CD4-positive, alpha-beta T cell treated with Interleukin-21 for 1 hour (primary cell): ENCODE results near the gene GRXCR2.

Experiments
- DNase-seq: peaks from one replicate; pipeline ENCODE4 v3.0.0-alpha.2; 2020

GRXCR2 gene

DNA sequence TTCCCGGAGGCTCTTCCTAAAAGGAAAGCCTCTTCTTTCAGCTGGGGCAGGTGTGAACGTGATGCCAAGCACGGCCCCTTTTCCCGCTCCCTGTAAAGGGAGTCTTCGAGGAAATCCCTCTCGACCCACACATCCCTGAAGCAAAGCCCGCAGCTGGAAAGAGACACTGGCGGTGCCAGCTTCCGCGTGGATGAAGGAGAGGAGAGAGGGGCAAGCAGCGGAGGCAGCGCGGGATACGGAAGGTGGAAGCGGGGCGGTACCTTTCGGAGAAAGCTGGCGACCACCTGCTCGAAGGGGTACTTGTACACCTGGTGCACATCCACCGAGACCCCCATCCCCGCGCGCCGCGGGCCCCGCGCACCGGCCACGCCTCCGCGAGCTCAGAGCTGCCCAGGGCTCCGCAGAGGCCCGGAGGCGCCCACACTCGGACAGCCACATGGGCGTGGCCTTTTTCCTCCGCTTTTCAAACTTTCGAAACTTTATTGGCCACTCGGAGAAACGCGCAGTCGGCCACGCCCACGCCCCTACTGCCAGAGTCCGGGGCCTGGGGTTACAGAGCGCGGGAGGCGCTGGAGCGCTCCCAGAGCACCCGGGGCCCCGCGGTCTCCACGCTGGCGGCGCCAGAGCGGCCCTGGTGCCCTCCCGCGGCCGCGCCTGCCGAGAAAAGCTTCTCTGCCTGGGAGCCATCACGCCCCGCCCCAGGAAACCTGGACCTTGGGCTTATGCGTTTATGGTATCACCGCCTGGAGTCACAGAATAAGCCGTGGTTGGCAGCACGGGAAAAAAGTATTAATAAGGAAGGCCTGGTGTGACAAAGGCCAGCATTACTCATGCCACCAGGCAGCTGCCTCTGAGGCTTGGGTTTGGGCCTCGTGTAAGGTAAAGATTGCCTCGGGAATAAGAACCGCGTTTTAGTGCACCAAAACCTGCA, 37.6 kb downstream of the GRXCR2 start, which contains the start of gene PRELID2:
Gene PRELID2, minus strand, starts transcription at position 426 of the 931 bp plus-strand sequence. Its CDS starts 91 bp downstream, at position 335.
- DNase-seq = peak; percentile 61

DNA sequence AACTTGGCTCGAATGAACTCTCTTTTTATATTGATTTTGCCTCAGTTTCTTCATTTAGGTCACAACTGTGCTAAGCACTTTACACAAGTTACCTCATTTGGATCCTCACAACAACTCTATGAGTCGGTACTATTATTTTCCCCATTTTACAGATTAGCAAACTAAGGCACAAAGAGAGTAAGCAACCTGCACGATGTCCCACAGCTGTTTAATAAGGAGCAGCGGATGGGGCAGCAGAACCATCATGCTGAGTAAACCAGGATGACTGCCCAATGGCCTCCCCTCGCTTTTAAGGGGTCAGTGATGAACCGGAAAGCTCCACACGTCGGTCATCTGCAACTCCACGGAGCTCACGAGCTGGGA, 38.3 kb downstream of the GRXCR2 start:
- no peak for DNase-seq

- no peak for DNase-seq
These were observed 39.1 kb downstream of the GRXCR2 start for GRCh38 chr5:145833631-145834200.

GRCh38 chr5:145830594-145830993, 42.2 kb downstream of the GRXCR2 start:
- DNase-seq = no peak

DNA sequence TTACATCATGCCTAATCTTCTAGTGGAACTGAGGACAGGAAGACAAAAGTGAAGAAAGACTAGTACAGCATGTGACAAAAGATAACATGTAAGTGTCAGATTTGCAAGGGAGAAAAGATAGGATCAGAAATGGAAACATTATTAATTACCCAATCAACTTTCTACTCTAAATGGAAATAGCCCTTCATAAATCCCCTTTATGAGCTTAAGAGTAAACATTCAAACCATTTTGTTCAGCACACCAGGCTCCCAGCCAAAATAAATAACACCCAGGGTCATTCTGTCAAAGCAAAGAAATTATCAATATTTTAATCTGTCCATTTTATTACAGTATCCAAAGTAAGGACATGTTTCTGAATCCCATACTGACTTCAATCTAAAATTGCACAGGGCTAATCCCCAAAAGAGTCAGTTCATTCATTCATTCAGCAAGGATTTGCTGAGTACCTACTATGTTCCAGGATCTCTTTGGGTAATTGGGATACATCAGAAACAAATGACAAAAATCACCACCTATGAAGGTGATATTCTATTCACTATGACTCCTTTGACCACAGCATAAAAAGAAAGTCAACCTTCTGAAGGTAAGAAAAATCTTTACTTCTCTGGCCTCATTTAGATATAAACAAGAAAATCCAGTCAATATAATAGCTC, 43.0 kb downstream of the GRXCR2 start:
- DNase-seq = no peak

DNA sequence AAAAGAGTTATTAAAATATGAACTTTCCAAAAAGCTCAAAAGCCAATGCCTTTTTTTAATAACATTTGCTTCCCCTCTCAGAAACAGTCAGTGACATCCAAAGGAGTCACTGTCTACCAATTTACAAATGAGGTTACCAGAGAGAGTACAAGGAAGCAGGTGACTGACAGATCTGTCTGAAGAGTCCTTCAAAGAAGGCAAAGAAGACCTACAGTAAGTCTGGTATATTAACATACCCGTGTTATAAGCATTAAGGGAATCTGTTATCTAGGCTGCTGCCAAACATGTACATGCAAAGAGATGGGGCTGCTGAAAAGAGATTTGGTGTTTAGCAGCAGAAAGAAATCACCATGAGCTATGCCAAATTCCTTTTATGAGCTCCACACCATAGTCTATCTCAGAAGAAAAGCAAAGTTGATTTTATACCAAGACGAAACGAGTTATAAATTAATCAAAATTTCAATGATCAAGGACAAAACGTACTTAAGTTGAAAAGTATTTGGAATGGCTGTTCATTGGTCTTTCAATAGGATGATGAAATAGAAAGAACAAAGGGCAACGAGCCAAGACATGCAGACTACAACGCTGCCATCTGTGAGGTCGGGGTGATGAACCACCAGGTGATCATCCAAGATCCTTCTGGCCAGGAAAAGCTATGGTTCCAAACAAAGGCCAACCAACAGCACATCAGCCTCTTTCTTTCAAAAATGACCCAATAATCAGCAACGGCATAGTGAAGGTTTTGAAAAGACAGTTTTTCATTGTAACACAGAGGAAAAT, 45.7 kb downstream of the GRXCR2 start:
- no peak for DNase-seq

- DNase-seq = peak; percentile 40
These were observed 47.0 kb downstream of the GRXCR2 start for GRCh38 chr5:145825751-145826180.

DNA sequence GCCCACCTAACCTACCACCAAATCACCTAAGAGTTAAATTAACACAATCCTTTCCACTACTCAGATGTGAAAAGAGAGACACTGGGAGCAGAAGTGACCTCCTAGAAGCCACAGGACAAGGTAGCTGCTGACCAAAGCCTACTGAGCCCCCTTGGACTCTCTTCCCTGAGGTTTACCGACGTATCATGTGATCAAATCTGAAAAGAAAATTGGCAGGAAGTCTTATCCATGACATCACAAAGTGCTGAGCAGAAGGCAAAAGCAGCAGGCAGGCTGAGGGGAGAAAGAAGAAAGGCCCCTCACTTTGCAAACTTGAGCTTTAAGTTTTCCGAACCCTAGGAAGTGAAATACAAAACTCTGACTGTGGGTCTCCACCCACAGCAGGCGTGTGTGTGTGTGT, 48.8 kb downstream of the GRXCR2 start:
- DNase-seq = no peak

DNA sequence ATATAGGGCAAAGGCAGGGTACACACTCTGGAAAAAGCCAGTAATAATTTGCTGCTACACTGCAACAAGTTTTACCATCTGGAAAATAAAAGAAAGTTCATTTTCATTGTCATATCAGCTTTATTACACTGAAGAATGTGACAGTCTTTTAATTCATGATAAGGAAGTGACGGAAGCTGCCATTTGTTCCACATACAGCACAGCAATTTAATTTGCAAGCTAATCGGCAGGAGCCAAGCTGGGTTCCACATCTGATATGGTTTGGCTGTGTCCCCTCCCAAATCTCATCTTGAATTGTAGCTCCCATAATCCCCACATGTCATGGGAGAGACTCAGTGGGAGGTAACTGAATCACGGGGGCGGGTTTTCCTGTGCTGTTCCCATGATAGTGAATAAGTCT, 54.2 kb downstream of the GRXCR2 start:
- DNase-seq = no peak

- DNase-seq = no peak
These were observed 59.9 kb downstream of the GRXCR2 start for GRCh38 chr5:145812877-145813276.

- DNase-seq = no peak
These were observed 60.8 kb downstream of the GRXCR2 start for GRCh38 chr5:145811834-145812625.
